ENCODE data around the gene ANKRD28. TPM values are rescaled to one million over a fixed set of nuclear protein-coding genes. Genes with fewer than 3 reads are reported as not detected.

The ANKRD28 gene
- total and polyA plus RNA-seq, 2 of the 13 experiments (the other 11 are each of a cell fraction or from before 2014, with no cell fraction given), result 21.0 to 28.9 TPM

GRCh38 chr3:15803921-15804320 is 6.1 kb upstream of the ANKRD28 start:
- Histone ChIP-seq H3K36me3 (replicated peaks in 1 of 2; ENCODE audit: control insufficient read depth in 1 of 2, insufficient read depth in 2 of 2, low read length in 2 of 2) (no peaks in the 10 kb centered on the region), H3K79me2 (ENCODE audit: insufficient read depth, low read length) (peaks cover 46% of the 10 kb centered on the region), H3K9me3 (ENCODE audit: low read length) (no peaks in the 10 kb centered on the region), H3K4me3 (replicated peaks in 1 of 3; ENCODE audit: insufficient read depth in 1 of 3, low read depth in 2 of 3, low read length in 3 of 3) (no peak overlapping the region), H4K20me1 (ENCODE audit: insufficient read depth, low read length) (no peaks in the 10 kb centered on the region), H3K4me2 (ENCODE audit: low read depth, low read length) (no peak overlapping the region), H3K27me3 (ENCODE audit: control insufficient read depth in 1 of 2, insufficient read depth in 2 of 2, low read length in 2 of 2) (no peaks in the 10 kb centered on the region), H3K27ac (ENCODE audit: extremely low read length, insufficient read depth, low read length) (no peak overlapping the region), H2AFZ (ENCODE audit: low read length) (no peak overlapping the region), H3K4me1 (ENCODE audit: insufficient read depth, low read length) (peaks cover 2% of the 10 kb centered on the region), H3K9ac (ENCODE audit: insufficient read depth, low read depth, low read length) (no peak overlapping the region)
- ChIA-PET CTCF (ENCODE audit: low intra/inter-chr PET ratio, low total read pairs) (no interaction called here), POLR2A (no interaction called here)
- TF ChIP-seq ONECUT2 (CRISPR knock-in tag; IDR thresholded peaks at IDR 0.05), result no peak
- TF ChIP-seq MTF2 (CRISPR knock-in tag; IDR thresholded peaks at IDR 0.05; ENCODE audit: borderline replicate concordance), result no peak
- TF ChIP-seq TBL1XR1 (IDR thresholded peaks at IDR 0.05; ENCODE audit: borderline replicate concordance, low read length, partially characterized antibody), result no peak
- no peak for TF ChIP-seq SP140L (CRISPR knock-in tag; IDR thresholded peaks at IDR 0.05; ENCODE audit: borderline replicate concordance)
- no peak for ATAC-seq
- DNase-seq (ENCODE audit: low spot score), result no peak
- intact Hi-C loops (cut with micrococcal nuclease; ENCODE audit: unreplicated experiment), result no loop called here
- no peak for FAIRE-seq
- 100% methylated on average over 2 of the region's 2 CpGs for WGBS (ENCODE audit: low lambda C conversion rate)
- in situ Hi-C loops (cut with HindIII; ENCODE audit: extremely low pct_ligation_motif_present, low pct_unique_long_range_greater_than_20kb), result no loop called here
- no TSS peak for BruUV-seq (replicated peaks)

GRCh38 chr3:15801298-15801697 is 3.5 kb upstream of the ANKRD28 start:
- ChIA-PET POLR2A (no interaction called here), CTCF (ENCODE audit: low intra/inter-chr PET ratio, low total read pairs) (no interaction called here)
- Histone ChIP-seq H3K4me2 (ENCODE audit: low read depth, low read length) (no peak overlapping the region), H4K20me1 (ENCODE audit: insufficient read depth, low read length) (0 out of 2 replicates have a peak, but pooled peaks cover 3% of the 10 kb centered on the region), H3K36me3 (replicated peaks in 1 of 2; ENCODE audit: control insufficient read depth in 1 of 2, insufficient read depth in 2 of 2, low read length in 2 of 2) (no peaks in the 10 kb centered on the region), H3K79me2 (ENCODE audit: insufficient read depth, low read length) (peaks cover 41% of the 10 kb centered on the region), H3K4me3 (replicated peaks in 1 of 3; ENCODE audit: insufficient read depth in 1 of 3, low read depth in 2 of 3, low read length in 3 of 3) (no peak overlapping the region), H3K27ac (ENCODE audit: extremely low read length, insufficient read depth, low read length) (no peak overlapping the region), H2AFZ (ENCODE audit: low read length) (no peak overlapping the region), H3K27me3 (ENCODE audit: control insufficient read depth in 1 of 2, insufficient read depth in 2 of 2, low read length in 2 of 2) (no peaks in the 10 kb centered on the region), H3K9me3 (ENCODE audit: low read length) (no peaks in the 10 kb centered on the region), H3K4me1 (ENCODE audit: insufficient read depth, low read length) (peaks cover 25% of the 10 kb centered on the region), H3K9ac (ENCODE audit: insufficient read depth, low read depth, low read length) (no peak overlapping the region)
- no TSS peak for BruUV-seq (replicated peaks)
- WGBS (ENCODE audit: low lambda C conversion rate), result 89% methylated on average over 3 of the region's 3 CpGs
- DNase-seq (ENCODE audit: low spot score) (no peak), ATAC-seq (no peak), FAIRE-seq (no peak)
- intact Hi-C loops (cut with micrococcal nuclease; ENCODE audit: unreplicated experiment), result no loop called here
- in situ Hi-C loops (cut with HindIII; ENCODE audit: extremely low pct_ligation_motif_present, low pct_unique_long_range_greater_than_20kb), result no loop called here
- no peak for TF ChIP-seq EED (CRISPR knock-in tag; IDR thresholded peaks at IDR 0.05)
- TF ChIP-seq ATM (IDR thresholded peaks at IDR 0.05; ENCODE audit: borderline replicate concordance), result no peak
- TF ChIP-seq MAFF (IDR thresholded peaks at IDR 0.05; ENCODE audit: low read depth, low read length), result no peak
- no peak for TF ChIP-seq IRF1 (CRISPR knock-in tag; IDR thresholded peaks at IDR 0.05; ENCODE audit: low read depth)
- no peak for TF ChIP-seq HIC2 (CRISPR knock-in tag; IDR thresholded peaks at IDR 0.05; ENCODE audit: low read depth)
- TF ChIP-seq PRDM4 (CRISPR knock-in tag; IDR thresholded peaks at IDR 0.05; ENCODE audit: borderline replicate concordance), result no peak
- no peak for TF ChIP-seq ZNF782 (CRISPR knock-in tag; IDR thresholded peaks at IDR 0.05; ENCODE audit: borderline replicate concordance)
- TF ChIP-seq CERS6 (CRISPR knock-in tag; IDR thresholded peaks at IDR 0.05), result no peak
- TF ChIP-seq NPAS2 (CRISPR knock-in tag; IDR thresholded peaks at IDR 0.05; ENCODE audit: borderline replicate concordance), result no peak

All from HepG2 (cell line).